HL-60 (cell line): ENCODE measurements around the gene SPI1.

Experiments used
- DNase-seq, 2 experiments: peaks; one replicate each; pipeline ENCODE4 v3.0.0-alpha.2; 2010 to 2020; ENCODE audit warnings: low read depth in 1 of 2, low spot score in 1 of 2
- H3K27ac ChIP-seq: fragments of 250-450 bp; sonication (Bioruptor Pico); replicated peaks from 2 replicates; pipeline ENCODE4 v1.5.1; 2020; ENCODE audit warnings: mild to moderate bottlenecking, moderate library complexity
- H3K27me3 ChIP-seq: fragments of 250-450 bp; sonication (Bioruptor Pico); 2 replicates; pipeline ENCODE4 v1.5.1; 2021; ENCODE audit warnings: mild to moderate bottlenecking, moderate library complexity; ENCODE audit not compliant: insufficient read depth, poor library complexity, severe bottlenecking
- H3K4me3 ChIP-seq: replicated peaks from 2 replicates; pipeline ENCODE4 v1.5.1; 2011; ENCODE audit warnings: mild to moderate bottlenecking, control low read depth, low read length; ENCODE audit not compliant: insufficient read depth
- GABPA ChIP-seq: IDR thresholded peaks from 2 replicates; pipeline ENCODE4 v1.6.1; 2012; ENCODE audit warnings: low read depth
- POLR2AphosphoS5 ChIP-seq: IDR thresholded peaks from 2 replicates; pipeline ENCODE4 v1.6.1; 2012; ENCODE audit warnings: low read depth
- SPI1 ChIP-seq: IDR thresholded peaks from 2 replicates; pipeline ENCODE4 v1.6.1; 2012; ENCODE audit warnings: low read depth, mild to moderate bottlenecking, borderline replicate concordance
- TF ChIP-seq, protein P1 (sequence below): IDR thresholded peaks from one replicate; pipeline ENCODE4 v1.5.1; 2011; ENCODE audit warnings: low read length, control low read depth, inconsistent platforms; ENCODE audit not compliant: insufficient read depth
- TF ChIP-seq, protein P2 (sequence below): IDR thresholded peaks from 2 replicates; pipeline ENCODE4 v1.6.1; 2012; ENCODE audit warnings: low read depth; ENCODE audit not compliant: insufficient replicate concordance

Gene SPI1

DNA sequence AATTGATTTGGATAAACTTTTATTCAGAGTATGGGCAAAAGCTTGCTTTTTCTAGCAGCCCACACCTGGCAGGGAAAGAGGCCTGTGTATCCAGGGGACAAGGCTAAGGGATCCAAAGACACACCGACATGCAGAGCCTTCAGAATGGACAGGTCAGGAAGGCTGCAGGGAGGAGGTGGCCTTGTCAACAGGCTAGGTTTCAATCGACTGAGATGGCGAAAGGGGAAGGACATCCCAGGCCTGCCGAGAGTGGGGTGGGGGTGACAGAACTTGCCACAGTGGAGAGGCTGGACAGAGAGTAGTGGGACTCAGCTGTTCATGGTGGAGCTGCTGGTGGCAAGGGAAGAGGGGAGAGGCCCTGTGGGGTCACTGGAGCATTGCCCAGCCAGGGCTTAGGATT is 24.8 kb upstream of the SPI1 start:
- TF ChIP-seq POLR2AphosphoS5, result no peak
- TF ChIP-seq SPI1, result no peak
- TF ChIP-seq, protein P1, sequence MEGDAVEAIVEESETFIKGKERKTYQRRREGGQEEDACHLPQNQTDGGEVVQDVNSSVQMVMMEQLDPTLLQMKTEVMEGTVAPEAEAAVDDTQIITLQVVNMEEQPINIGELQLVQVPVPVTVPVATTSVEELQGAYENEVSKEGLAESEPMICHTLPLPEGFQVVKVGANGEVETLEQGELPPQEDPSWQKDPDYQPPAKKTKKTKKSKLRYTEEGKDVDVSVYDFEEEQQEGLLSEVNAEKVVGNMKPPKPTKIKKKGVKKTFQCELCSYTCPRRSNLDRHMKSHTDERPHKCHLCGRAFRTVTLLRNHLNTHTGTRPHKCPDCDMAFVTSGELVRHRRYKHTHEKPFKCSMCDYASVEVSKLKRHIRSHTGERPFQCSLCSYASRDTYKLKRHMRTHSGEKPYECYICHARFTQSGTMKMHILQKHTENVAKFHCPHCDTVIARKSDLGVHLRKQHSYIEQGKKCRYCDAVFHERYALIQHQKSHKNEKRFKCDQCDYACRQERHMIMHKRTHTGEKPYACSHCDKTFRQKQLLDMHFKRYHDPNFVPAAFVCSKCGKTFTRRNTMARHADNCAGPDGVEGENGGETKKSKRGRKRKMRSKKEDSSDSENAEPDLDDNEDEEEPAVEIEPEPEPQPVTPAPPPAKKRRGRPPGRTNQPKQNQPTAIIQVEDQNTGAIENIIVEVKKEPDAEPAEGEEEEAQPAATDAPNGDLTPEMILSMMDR, result no peak
- TF ChIP-seq, protein P2, sequence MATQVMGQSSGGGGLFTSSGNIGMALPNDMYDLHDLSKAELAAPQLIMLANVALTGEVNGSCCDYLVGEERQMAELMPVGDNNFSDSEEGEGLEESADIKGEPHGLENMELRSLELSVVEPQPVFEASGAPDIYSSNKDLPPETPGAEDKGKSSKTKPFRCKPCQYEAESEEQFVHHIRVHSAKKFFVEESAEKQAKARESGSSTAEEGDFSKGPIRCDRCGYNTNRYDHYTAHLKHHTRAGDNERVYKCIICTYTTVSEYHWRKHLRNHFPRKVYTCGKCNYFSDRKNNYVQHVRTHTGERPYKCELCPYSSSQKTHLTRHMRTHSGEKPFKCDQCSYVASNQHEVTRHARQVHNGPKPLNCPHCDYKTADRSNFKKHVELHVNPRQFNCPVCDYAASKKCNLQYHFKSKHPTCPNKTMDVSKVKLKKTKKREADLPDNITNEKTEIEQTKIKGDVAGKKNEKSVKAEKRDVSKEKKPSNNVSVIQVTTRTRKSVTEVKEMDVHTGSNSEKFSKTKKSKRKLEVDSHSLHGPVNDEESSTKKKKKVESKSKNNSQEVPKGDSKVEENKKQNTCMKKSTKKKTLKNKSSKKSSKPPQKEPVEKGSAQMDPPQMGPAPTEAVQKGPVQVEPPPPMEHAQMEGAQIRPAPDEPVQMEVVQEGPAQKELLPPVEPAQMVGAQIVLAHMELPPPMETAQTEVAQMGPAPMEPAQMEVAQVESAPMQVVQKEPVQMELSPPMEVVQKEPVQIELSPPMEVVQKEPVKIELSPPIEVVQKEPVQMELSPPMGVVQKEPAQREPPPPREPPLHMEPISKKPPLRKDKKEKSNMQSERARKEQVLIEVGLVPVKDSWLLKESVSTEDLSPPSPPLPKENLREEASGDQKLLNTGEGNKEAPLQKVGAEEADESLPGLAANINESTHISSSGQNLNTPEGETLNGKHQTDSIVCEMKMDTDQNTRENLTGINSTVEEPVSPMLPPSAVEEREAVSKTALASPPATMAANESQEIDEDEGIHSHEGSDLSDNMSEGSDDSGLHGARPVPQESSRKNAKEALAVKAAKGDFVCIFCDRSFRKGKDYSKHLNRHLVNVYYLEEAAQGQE, result no peak
- no peak for TF ChIP-seq GABPA
- Histone ChIP-seq H3K4me3 (no peak overlapping the region), H3K27me3 (no peaks in the 10 kb centered on the region), H3K27ac (peak overlapping the region; percentile 6; the same call in 1 of the 2 replicates)
- no peak for DNase-seq

DNA sequence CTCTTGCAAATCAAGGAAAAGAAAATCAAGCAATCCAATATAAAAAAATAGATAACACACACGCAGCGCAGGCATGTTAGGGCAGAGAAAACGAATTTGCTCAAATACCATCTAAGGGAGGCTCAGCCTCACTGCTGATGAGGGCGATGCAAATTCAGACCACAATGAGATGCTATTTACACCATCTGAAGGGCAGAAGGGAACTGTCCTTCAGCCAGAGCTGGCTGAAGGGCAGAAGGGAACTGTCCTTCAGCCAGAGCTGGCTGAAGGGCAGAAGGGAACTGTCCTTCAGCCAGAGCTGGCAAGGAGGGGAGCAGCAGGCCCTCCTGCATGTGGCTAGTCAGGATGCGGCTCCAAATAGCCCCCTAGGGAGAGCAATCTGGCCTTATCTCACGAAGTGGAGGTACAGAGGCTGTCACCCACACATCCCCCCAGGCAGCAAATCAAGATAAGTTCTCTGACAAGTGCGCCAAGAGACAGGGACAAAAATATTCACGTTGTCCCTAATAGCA is 22.5 kb upstream of the SPI1 start:
- peak overlapping the region; percentile 67 for H3K27ac ChIP-seq
- 0 out of 2 replicates have a peak, but pooled peaks have one; percentile 6 for TF ChIP-seq POLR2AphosphoS5
- TF ChIP-seq SPI1, result no peak
- TF ChIP-seq, protein P2, result peak; percentile 40
- no peak for TF ChIP-seq GABPA
- TF ChIP-seq, protein P1, result no peak
- H3K27me3 ChIP-seq, result no peaks in the 10 kb centered on the region
- DNase-seq, result no peak
- H3K4me3 ChIP-seq, result no peak overlapping the region

DNA sequence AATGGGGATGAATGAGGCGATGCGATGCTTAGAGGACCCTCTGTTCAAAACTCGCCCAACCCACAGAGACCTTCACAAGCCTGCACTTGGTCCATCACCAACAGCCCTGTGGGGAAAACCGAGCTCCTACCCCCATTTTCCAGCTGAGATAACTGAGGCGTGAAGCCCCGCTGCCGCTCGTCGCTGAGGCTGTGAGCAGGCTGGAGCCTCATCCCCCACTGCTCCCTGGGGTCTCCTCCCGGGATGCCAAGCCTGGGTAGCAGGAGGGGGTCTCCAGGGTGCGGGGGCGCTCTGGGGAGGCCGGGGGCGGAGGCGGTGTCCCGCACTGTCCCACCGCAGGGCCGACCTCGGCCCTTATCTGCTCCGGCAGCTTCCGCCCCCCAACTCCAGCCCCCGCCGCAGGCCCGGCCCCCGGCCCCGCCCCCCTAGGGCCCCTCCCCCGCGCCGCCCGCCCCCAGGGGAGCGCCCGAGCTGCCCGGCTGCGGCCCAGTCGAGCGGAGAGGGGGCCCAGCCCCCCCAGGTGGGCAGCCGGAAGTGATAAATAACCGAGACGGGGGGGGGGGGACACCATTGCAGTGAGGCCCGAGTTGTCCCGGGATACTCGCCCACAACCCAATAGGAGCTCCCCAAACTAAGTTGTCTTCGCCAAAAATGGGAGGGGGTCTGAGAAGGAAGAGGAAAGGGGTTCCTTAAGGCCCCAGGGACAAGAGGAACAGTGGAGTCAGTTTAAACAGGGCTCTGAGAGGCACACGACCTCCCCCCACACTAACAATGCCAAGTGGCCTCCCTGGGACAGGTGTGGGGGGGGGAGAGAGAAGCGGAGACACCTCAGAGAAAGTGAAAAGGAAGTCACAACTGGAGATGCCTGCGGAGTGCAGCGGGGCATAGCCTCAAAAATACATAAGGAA is 21.8 kb upstream of the SPI1 start:
- H3K27me3 ChIP-seq, result no peaks in the 10 kb centered on the region
- peak in 1 of 2 experiments; percentile 37 for DNase-seq
- H3K27ac ChIP-seq, result peak overlapping the region; percentile 67
- TF ChIP-seq, protein P1, result no peak
- TF ChIP-seq SPI1 (no peak), GABPA (no peak), POLR2AphosphoS5 (no peak; the same call in 1 of the 2 replicates)
- TF ChIP-seq, protein P2, result no peak
- H3K4me3 ChIP-seq, result peak overlapping the region; percentile 21
